Measurements from ENCODE around the gene NLRP11.
"Not testable (repeated sequence)": the region's sequence is repeated elsewhere in the genome, so short reads cannot be mapped to it uniquely, and the experiment has no call there.

The NLRP11 gene

GRCh38 chr19:55781112-55781511 lies 50.7 kb downstream of the NLRP11 start:
- Histone ChIP-seq H3K4me3 (no peak overlapping the region), H3K4me1 (no peaks in the 10 kb centered on the region), H3K36me3 (no peaks in the 10 kb centered on the region), H3K27ac (no peak overlapping the region), H3K9me3 (no peaks in the 10 kb centered on the region), H3K27me3 (no peaks in the 10 kb centered on the region)
- DNase-seq = no peak
- intact Hi-C loops (cut with DNase I; ENCODE audit: low total_unique reads) = no loop called here
- TF ChIP-seq CTCF (IDR thresholded peaks at IDR 0.05) = no peak

- Histone ChIP-seq H3K27me3 (no peaks in the 10 kb centered on the region), H3K4me3 (no peak overlapping the region)
These were observed 53.5 kb downstream of the NLRP11 start for GRCh38 chr19:55778331-55778730.

GRCh38 chr19:55777528-55777927 lies 54.3 kb downstream of the NLRP11 start:
- DNase-seq = no peak
- Histone ChIP-seq H3K27me3 (no peaks in the 10 kb centered on the region), H3K36me3 (no peaks in the 10 kb centered on the region), H3K27ac (no peak overlapping the region), H3K9me3 (no peaks in the 10 kb centered on the region), H3K4me3 (no peak overlapping the region), H3K4me1 (no peaks in the 10 kb centered on the region)
- intact Hi-C loops (cut with DNase I; ENCODE audit: low total_unique reads) = no loop called here
- no peak for TF ChIP-seq CTCF (IDR thresholded peaks at IDR 0.05)

More at GRCh38 chr19:55778331-55778730, 53.5 kb downstream of the NLRP11 start:
- intact Hi-C loops (cut with DNase I; ENCODE audit: low total_unique reads) = no loop called here
- DNase-seq = no peak
- Histone ChIP-seq H3K4me1 (no peaks in the 10 kb centered on the region), H3K27ac (no peak overlapping the region), H3K9me3 (no peaks in the 10 kb centered on the region), H3K36me3 (no peaks in the 10 kb centered on the region)
- no peak for TF ChIP-seq CTCF (IDR thresholded peaks at IDR 0.05)

- H3K36me3 ChIP-seq; H3K9me3 ChIP-seq; H3K27me3 ChIP-seq; H3K4me3 ChIP-seq; H3K4me1 ChIP-seq; intact Hi-C loops (cut with DNase I; ENCODE audit: low total_unique reads); DNase-seq; H3K27ac ChIP-seq: not testable (repeated sequence)
These were observed 62.2 kb downstream of the NLRP11 start for GRCh38 chr19:55769632-55770031.

- H3K4me3 ChIP-seq; H3K4me1 ChIP-seq; H3K27ac ChIP-seq; H3K9me3 ChIP-seq; DNase-seq; H3K27me3 ChIP-seq; H3K36me3 ChIP-seq; intact Hi-C loops (cut with DNase I; ENCODE audit: low total_unique reads): not testable (repeated sequence)
These were observed 63.0 kb downstream of the NLRP11 start, which contains the start of gene RFPL4AL1 for GRCh38 chr19:55768818-55769217. RFPL4AL1 (plus strand) TSS chr19:55769118; CDS start chr19:55771805, 2,687 bp downstream.

- no peak for DNase-seq
- TF ChIP-seq CTCF (IDR thresholded peaks at IDR 0.05) = no peak
- Histone ChIP-seq H3K27me3 (no peaks in the 10 kb centered on the region), H3K9me3 (peaks cover 0 to 4% (median 0%) of the 10 kb centered on the region in 3 donors), H3K4me3 (no peak overlapping the region), H3K4me1 (no peaks in the 10 kb centered on the region), H3K27ac (no peak overlapping the region), H3K36me3 (no peaks in the 10 kb centered on the region)
- intact Hi-C loops (cut with DNase I; ENCODE audit: low total_unique reads) = no loop called here
These were observed 65.3 kb downstream of the NLRP11 start for GRCh38 chr19:55766466-55766865.

GRCh38 chr19:55758797-55759196 lies 73.0 kb downstream of the NLRP11 start, which contains the start of gene RFPL4A:
RFPL4A (plus strand) TSS chr19:55759097; CDS start chr19:55761801, 2,704 bp downstream.
- H3K9me3 ChIP-seq; H3K36me3 ChIP-seq; intact Hi-C loops (cut with DNase I; ENCODE audit: low total_unique reads); H3K4me3 ChIP-seq; DNase-seq; H3K4me1 ChIP-seq; H3K27ac ChIP-seq; H3K27me3 ChIP-seq: not testable (repeated sequence)

- H3K4me3 ChIP-seq; H3K4me1 ChIP-seq; H3K27ac ChIP-seq; H3K36me3 ChIP-seq; H3K27me3 ChIP-seq; intact Hi-C loops (cut with DNase I; ENCODE audit: low total_unique reads); DNase-seq; H3K9me3 ChIP-seq: not testable (repeated sequence)
These were observed 75.0 kb downstream of the NLRP11 start for GRCh38 chr19:55756808-55757207.

All from tibial artery (tissue), 4 donors.